ENCODE measurements around the gene NDUFA8.

- TF ChIP-seq, protein P1, sequence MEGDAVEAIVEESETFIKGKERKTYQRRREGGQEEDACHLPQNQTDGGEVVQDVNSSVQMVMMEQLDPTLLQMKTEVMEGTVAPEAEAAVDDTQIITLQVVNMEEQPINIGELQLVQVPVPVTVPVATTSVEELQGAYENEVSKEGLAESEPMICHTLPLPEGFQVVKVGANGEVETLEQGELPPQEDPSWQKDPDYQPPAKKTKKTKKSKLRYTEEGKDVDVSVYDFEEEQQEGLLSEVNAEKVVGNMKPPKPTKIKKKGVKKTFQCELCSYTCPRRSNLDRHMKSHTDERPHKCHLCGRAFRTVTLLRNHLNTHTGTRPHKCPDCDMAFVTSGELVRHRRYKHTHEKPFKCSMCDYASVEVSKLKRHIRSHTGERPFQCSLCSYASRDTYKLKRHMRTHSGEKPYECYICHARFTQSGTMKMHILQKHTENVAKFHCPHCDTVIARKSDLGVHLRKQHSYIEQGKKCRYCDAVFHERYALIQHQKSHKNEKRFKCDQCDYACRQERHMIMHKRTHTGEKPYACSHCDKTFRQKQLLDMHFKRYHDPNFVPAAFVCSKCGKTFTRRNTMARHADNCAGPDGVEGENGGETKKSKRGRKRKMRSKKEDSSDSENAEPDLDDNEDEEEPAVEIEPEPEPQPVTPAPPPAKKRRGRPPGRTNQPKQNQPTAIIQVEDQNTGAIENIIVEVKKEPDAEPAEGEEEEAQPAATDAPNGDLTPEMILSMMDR (IDR thresholded peaks at IDR 0.05), result peak; percentile 73 to 84 (median 77)
- no peak for TF ChIP-seq POLR2A (IDR thresholded peaks at IDR 0.05)
Observed at GRCh38 chr9:122099271-122099869, 60.2 kb downstream of the NDUFA8 start.
